ENCODE results near the gene DTNB. TPM values are rescaled to one million over a fixed set of nuclear protein-coding genes. Genes with fewer than 3 reads are reported as not detected.

The DTNB gene
- total RNA-seq, 4 donors from 2014 or later: 3.0 to 7.5 (median 4.3) TPM

DNA sequence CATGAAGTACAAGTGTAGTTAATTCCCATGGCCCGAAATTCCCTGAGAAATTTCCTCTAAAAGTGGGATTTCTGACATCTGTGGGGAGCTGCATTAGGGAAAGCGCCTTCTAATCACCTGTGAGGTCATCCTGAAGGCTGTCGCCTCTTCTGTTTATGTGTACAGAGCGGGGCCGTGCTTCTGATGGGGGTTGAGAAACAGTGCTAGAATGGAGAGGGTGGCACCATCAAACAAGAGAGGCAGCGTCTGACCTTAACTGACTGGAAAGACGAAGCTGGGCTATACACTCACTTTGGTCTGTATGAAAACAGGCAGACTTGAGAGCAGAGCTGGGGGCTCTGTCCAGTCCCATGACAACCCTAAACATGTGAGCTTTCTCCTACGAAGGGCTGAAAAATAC, 287.5 kb downstream of the DTNB start:
- Histone ChIP-seq H3K4me1 (no peaks in the 10 kb centered on the region), H3K36me3 (peaks cover 0 to 18% (median 2%) of the 10 kb centered on the region in 4 donors), H3K9me3 (no peaks in the 10 kb centered on the region), H3K27ac (replicated peaks in 1 of 4) (no peak overlapping the region), H3K4me3 (no peak overlapping the region), H3K27me3 (no peaks in the 10 kb centered on the region)
- intact Hi-C loops (cut with DNase I): no loop called here
- 92% methylated on average over 8 of the region's 8 CpGs for WGBS
- TF ChIP-seq POLR2AphosphoS5 (IDR thresholded peaks at IDR 0.05): no peak
- TF ChIP-seq, protein P1, sequence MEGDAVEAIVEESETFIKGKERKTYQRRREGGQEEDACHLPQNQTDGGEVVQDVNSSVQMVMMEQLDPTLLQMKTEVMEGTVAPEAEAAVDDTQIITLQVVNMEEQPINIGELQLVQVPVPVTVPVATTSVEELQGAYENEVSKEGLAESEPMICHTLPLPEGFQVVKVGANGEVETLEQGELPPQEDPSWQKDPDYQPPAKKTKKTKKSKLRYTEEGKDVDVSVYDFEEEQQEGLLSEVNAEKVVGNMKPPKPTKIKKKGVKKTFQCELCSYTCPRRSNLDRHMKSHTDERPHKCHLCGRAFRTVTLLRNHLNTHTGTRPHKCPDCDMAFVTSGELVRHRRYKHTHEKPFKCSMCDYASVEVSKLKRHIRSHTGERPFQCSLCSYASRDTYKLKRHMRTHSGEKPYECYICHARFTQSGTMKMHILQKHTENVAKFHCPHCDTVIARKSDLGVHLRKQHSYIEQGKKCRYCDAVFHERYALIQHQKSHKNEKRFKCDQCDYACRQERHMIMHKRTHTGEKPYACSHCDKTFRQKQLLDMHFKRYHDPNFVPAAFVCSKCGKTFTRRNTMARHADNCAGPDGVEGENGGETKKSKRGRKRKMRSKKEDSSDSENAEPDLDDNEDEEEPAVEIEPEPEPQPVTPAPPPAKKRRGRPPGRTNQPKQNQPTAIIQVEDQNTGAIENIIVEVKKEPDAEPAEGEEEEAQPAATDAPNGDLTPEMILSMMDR (IDR thresholded peaks at IDR 0.05): no peak
- TF ChIP-seq EP300 (IDR thresholded peaks at IDR 0.05): no peak
- TF ChIP-seq POLR2A (IDR thresholded peaks at IDR 0.05; ENCODE audit: low read depth): no peak
- no peak for DNase-seq (ENCODE audit: extremely low spot score)

DNA sequence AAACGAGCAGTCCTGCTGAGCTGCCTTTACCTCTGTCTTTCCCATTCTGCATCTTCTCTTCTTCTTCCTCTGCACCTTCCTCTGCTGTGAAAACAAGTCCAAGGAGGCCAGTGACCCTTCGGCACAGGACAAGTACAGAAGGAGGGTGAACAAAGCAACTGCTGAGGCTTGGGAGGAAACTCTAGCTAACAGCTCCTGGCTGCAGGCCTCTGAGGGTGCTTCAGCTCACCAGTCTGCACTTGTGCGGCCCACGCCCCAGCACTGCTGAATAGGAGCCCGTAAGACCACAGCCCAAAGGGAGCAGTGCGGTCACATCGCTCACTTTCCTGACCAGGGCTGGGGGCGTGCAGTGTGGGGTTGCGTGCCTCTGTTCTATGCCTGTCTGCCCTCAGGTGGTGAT, 289.6 kb downstream of the DTNB start:
- Histone ChIP-seq H3K4me3 (no peak overlapping the region), H3K27ac (replicated peaks in 1 of 4) (no peak overlapping the region), H3K9me3 (no peaks in the 10 kb centered on the region), H3K4me1 (no peaks in the 10 kb centered on the region), H3K36me3 (peaks cover 0 to 18% (median 2%) of the 10 kb centered on the region in 4 donors), H3K27me3 (no peaks in the 10 kb centered on the region)
- intact Hi-C loops (cut with DNase I): no loop called here
- WGBS: 99% methylated on average over 5 of the region's 9 CpGs
- DNase-seq (ENCODE audit: extremely low spot score): no peak
- TF ChIP-seq POLR2A (IDR thresholded peaks at IDR 0.05; ENCODE audit: low read depth) (no peak), POLR2AphosphoS5 (IDR thresholded peaks at IDR 0.05) (no peak), EP300 (IDR thresholded peaks at IDR 0.05) (no peak)
- TF ChIP-seq, protein P1 (IDR thresholded peaks at IDR 0.05): no peak

DNA sequence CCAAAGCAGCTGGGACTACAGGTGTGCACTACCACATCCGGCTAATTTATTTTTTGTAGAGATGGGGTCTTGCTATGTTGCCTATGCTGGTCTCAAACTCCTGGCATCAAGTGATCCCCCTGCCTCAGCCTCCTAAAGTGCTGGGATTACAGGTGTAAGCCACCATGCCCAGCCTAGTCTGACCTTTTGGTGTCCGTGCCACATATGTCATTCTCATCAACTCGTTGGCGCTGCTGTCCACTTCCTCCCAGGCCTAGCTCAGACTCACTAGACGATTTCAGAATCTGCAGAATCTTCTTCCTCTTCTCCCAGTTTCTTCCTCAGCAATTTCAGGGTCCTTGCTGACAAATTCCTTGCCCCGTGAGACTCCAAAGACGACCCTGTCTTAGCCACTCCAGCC, 291.9 kb downstream of the DTNB start:
- H3K27me3 ChIP-seq: no peaks in the 10 kb centered on the region
- intact Hi-C loops (cut with DNase I): no loop called here
- DNase-seq (ENCODE audit: extremely low spot score): no peak
- H3K4me1 ChIP-seq: peaks cover 8 to 19% (median 18%) of the 10 kb centered on the region in 4 donors
- H3K9me3 ChIP-seq: no peaks in the 10 kb centered on the region
- 68% methylated on average over 7 of the region's 7 CpGs for WGBS
- no peak for TF ChIP-seq POLR2A (IDR thresholded peaks at IDR 0.05; ENCODE audit: low read depth)
- TF ChIP-seq EP300 (IDR thresholded peaks at IDR 0.05): no peak
- TF ChIP-seq, protein P1 (IDR thresholded peaks at IDR 0.05): no peak
- no peak for TF ChIP-seq POLR2AphosphoS5 (IDR thresholded peaks at IDR 0.05)
- no peak overlapping the region for H3K4me3 ChIP-seq
- H3K36me3 ChIP-seq: peaks cover 0 to 3% (median under 1%) of the 10 kb centered on the region in 4 donors
- H3K27ac ChIP-seq (replicated peaks in 1 of 4): no peak overlapping the region

DNA sequence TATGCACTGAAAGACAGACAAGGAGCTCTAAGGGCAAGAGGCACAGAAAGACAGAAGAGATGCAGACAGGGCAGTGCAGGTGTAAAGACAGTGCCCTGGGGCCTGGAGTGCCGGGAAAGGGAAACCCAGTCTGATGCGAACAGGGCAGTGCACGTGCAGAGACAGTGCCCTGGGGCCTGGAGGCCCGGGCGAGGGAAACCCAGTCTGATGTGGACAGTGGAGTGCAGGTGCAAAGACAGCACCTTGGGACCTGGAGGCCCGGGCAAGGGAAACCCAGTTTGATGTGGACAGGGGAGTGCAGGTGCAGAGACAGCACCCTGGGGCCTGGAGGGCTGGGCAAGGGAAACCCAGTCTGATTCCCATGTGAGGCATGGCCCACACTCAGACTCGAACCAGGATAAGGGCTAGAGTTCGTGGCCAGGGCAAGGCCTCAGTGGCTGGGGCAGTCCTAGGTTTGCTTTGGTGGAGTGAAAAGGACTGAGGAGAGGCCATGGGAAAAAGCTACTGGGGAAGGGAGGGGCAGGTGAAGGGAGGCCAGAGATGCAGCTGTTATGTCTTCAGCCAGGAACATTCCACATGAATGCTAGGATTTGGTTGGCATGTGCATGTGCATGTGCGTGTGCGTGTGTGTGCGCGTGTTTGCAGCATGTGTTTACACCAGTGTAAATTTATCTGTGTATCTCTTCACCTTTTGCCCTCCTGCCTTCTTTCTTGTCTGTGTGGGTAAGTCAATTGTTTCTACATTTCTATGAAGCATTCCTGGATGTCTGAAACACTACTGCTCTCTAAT, 292.6 kb downstream of the DTNB start:
- intact Hi-C loops (cut with DNase I): no loop called here
- WGBS: 85% methylated on average over 12 of the region's 12 CpGs
- no peaks in the 10 kb centered on the region for H3K36me3 ChIP-seq
- H3K9me3 ChIP-seq: no peaks in the 10 kb centered on the region
- H3K4me1 ChIP-seq: peaks cover 12 to 26% (median 23%) of the 10 kb centered on the region in 4 donors
- H3K4me3 ChIP-seq: no peak overlapping the region
- H3K27ac ChIP-seq (replicated peaks in 1 of 4): no peak overlapping the region
- TF ChIP-seq EP300 (IDR thresholded peaks at IDR 0.05) (no peak), POLR2A (IDR thresholded peaks at IDR 0.05; ENCODE audit: low read depth) (no peak), POLR2AphosphoS5 (IDR thresholded peaks at IDR 0.05) (no peak)
- TF ChIP-seq, protein P1 (IDR thresholded peaks at IDR 0.05): no peak
- H3K27me3 ChIP-seq: no peaks in the 10 kb centered on the region
- no peak for DNase-seq (ENCODE audit: extremely low spot score)

Data from esophagus muscularis mucosa (tissue), 4 donors.